ENCODE results near the gene ACSF3. TPM values are rescaled to one million over a fixed set of nuclear protein-coding genes. Genes with fewer than 3 reads are reported as not detected.
"Not testable (repeated sequence)": the region's sequence is repeated elsewhere in the genome, so short reads cannot be mapped to it uniquely, and the experiment has no call there.

The ACSF3 gene
- polyA plus RNA-seq, 3 donors, result 24.4 to 31.2 (median 30.6) TPM

DNA sequence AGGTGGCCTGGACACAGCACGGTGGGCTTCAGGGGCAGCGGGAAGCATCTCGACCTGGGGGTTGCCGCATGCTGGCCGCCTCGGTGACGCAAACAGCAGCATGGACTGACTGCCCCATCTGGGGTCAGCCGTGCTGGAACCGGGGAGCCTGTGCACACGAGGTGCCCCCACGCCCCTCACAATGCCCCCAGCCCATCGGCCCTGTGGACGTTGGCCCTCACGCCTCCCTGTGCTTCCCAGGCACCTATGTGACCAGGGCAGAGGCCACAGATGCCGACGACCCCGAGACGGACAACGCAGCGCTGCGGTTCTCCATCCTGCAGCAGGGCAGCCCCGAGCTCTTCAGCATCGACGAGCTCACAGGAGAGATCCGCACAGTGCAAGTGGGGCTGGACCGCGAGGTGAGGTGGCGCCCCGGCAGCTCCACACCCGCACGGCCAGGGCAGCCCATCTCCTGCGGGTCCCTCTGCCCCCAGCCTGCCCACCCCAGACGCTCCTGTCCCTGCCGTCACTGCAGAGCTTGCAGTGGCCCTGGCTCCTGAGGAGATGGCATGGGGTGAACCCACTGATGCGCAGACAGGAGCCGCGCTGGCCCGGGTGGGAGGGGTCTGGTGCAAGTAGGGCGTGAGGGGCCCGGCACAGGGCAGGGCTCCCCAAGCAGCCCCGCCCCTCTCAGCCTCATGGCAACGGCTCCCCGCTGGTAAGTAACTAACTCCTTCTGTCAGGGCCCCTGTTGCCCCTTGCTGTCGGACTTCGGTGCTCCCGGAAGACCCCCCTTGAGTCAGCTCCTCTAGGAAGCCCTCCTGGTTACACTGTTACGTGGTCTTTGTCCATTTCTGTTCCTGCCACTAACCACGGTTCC, 91.5 kb downstream of the ACSF3 start:
- DNase-seq (ENCODE audit: low read depth in 3 of 3, low spot score in 2 of 3), result no peak

DNA sequence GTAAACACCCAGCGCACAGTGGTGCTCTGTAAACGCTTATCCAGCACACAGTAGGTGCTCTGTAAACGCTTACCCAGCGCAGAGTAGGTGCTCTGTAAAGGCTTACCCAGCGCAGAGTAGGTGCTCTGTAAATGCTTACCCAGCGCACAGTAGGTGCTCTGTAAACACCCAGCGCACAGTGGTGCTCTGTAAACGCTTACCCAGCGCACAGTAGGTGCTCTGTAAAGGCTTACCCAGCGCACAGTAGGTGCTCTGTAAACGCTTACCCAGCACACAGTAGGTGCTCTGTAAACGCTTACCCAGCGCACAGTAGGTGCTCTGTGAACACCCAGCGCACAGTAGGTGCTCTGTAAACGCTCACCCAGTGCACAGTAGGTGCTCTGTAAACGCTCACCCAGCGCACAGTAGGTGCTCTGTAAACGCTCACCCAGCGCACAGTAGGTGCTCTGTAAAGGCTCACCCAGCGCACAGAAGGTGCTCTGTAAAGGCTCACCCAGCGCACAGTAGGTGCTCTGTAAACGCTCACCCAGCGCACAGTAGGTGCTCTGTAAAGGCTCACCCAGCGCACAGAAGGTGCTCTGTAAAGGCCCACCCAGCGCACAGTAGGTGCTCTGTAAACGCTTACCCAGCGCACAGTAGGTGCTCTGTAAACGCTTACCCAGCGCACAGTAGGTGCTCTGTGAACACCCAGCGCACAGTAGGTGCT, 92.4 kb downstream of the ACSF3 start:
- not testable (repeated sequence) for DNase-seq (ENCODE audit: low read depth in 3 of 3, low spot score in 2 of 3)

DNA sequence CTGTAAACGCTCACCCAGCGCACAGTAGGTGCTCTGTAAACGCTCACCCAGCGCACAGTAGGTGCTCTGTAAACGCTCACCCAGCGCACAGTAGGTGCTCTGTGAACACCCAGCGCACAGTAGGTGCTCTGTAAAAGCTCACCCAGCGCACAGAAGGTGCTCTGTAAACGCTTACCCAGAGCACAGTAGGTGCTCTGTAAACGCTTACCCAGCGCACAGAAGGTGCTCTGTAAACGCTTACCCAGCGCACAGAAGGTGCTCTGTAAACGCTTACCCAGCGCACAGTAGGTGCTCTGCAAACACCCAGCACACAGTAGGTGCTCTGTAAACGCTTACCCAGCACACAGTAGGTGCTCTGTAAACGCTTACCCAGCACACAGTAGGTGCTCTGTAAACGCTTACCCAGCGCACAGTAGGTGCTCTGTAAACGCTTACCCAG, 93.0 kb downstream of the ACSF3 start:
- not testable (repeated sequence) for DNase-seq (ENCODE audit: low read depth in 3 of 3, low spot score in 2 of 3)

DNA sequence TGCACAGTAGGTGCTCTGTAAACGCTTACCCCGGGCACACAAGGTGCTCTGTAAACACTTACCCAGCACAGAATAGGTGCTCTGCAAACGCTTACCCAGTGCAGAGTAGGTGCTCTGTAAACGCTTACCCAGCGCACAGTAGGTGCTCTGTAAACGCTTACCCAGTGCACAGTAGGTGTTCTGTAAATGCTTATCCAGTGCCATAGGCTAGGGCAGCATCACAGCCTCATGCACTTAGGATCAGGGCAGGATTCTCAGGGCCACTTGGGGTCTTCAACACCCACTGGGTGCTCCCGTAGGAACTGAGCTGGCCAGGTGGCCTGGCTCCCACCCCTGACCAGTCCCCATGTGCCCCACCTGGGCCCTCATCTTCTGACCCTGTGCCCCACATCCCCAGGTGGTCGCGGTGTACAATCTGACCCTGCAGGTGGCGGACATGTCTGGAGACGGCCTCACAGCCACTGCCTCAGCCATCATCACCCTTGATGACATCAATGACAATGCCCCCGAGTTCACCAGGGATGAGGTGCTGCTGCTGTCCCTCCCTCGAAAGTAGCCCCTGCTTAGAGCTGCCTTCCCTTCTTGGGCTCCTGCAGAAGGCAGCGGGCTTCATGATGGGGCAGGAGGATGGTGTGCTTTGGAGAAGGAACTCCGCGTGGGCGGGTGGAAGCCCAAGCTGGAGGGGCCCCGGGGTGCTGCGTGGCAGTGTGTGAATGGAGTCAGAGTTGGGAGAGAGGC, 93.5 kb downstream of the ACSF3 start:
- DNase-seq (ENCODE audit: low read depth in 3 of 3, low spot score in 2 of 3), result no peak

DNA sequence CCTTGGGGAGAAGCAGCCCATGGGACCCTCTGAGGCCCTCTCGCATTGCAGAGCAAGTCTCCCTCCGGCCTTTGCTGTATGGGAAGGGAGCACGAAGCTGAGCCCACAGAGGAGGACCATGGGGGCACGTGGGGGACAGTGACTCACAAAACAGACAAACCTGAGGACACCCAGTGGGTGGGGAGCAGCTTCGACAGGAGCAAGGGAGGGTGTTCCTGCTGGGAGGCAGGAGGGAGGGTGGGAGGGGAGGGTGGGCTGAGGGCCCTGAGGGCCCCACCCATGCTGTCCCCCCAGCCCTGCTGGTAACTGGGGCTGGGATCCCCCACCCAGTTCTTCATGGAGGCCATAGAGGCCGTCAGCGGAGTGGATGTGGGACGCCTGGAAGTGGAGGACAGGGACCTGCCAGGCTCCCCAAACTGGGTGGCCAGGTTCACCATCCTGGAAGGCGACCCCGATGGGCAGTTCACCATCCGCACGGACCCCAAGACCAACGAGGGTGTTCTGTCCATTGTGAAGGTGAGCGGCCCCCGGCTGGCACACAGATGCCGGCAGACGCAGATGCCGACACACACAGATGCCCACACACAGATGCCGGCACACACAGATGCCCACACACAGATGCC, 94.2 kb downstream of the ACSF3 start:
- no peak for DNase-seq (ENCODE audit: low read depth in 3 of 3, low spot score in 2 of 3)

DNA sequence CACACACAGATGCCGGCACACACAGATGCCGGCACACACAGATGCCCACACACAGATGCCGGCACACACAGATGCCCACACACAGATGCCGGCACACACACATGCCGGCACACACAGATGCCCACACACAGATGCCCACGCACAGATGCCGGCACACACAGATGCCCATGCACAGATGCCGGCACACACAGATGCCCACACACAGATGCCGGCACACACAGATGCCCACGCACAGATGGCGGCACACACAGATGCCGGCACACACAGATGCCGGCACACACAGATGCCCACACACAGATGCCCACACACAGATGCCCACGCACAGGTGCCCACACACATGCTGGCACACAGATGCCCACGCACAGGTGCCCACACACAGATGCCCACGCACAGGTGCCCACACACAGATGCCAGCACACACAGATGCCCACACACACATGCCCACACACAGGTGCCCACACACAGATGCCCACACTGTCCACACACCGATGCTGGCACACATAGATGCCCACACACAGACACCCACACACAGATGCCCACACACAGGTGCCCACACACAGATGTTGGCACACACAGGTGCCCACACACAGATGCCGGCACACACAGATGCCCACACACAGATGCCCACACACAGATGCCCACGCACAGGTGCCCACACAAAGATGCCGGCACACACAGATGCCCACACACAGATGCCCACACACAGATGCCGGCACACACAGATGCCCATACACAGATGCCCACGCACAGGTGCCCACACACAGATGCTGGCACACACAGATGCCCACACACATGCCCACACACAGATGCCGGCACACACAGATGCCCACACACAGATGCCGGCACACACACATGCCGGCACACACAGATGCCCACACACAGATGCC, 95.1 kb downstream of the ACSF3 start:
- not testable (repeated sequence) for DNase-seq (ENCODE audit: low read depth in 3 of 3, low spot score in 2 of 3)

DNA sequence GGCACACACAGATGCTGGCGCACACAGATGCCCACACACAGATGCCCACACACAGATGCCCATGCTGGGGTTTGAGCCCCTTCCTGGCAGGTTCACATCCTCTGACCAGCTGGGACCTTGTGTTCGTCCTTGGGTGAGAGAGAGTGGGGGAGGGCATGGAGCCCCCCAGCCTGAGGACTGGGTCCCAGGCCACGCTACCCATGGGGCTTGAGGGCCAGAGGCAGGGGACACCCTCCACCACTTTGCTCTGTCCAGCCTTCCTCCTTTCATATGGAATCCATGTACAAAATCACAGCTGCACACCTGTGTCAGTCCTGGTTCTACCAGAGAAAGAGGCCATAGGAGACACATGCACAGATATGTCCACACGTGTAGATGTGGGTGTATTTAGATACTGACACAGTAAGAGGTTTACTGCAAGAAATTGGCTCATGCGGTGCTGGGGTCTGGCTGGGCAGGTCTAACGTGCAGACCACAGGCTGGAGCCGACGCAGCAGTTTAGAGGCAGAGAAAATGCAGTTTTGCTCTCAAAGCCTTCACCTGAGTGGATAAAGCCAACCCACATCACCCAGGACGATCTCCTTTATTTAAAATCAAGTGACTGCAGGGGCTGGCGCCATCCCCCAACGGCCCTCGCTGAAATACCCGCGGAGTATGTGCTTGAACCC, 95.8 kb downstream of the ACSF3 start:
- DNase-seq (ENCODE audit: low read depth in 3 of 3, low spot score in 2 of 3), result no peak

DNA sequence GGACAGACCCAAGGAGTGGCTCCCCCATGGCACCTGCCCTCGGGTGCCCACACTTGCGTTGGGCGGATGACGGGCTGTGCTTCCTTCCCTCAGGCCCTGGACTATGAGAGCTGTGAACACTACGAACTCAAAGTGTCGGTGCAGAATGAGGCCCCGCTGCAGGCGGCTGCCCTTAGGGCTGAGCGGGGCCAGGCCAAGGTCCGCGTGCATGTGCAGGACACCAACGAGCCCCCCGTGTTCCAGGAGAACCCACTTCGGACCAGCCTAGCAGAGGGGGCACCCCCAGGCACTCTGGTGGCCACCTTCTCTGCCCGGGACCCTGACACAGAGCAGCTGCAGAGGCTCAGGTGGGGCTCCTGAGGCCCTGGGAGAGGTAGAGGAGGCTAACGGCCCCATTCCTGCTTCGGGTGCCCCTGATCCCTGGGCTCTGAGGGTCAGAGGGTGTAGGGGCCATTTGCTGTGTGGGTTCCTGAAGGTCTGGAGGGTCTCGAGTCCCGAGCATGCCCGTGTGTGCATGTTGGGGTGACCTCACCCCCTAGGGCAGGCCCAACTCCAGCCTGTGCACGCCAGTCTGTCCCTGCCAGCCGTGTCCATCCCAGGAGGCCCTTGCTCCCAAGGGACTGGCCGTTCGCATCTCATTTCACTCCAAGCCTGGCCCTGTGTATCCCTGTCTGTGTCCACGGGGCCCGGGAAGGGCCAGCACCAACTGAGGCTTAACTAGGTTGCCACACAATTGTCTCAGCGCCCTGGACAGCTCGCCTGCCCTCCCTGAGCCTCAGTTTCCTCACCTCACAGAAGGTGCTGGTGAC, 96.7 kb downstream of the ACSF3 start:
- DNase-seq (ENCODE audit: low read depth in 3 of 3, low spot score in 2 of 3), result no peak

DNA sequence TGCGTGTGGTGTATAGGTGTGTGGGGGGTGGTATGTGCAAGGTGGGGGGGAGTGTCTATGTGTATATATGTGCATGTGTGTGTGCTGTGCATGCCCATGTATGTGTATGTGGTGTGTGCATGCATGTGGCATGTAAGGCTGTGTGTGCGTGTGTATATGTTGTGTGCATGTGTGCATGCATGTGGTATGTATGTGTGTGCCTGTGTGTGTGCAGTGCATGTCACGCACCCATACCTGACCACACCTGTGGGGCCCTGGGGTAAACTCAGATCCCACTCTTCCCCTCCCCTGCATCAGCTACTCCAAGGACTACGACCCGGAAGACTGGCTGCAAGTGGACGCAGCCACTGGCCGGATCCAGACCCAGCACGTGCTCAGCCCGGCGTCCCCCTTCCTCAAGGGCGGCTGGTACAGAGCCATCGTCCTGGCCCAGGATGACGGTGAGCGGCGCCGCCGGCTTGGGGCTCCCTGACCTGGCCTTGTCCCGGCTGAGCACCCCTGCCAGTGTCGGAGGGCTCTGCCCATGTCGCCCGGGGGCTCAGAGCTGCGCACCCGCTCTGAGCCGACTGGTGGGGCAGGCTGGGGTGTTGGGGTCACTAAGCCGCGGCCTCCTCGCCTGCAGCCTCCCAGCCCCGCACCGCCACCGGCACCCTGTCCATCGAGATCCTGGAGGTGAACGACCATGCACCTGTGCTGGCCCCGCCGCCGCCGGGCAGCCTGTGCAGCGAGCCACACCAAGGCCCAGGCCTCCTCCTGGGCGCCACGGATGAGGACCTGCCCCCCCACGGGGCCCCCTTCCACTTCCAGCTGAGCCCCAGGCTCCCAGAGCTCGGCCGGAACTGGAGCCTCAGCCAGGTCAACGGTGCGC, 97.6 kb downstream of the ACSF3 start:
- DNase-seq (ENCODE audit: low read depth in 3 of 3, low spot score in 2 of 3), result no peak

DNA sequence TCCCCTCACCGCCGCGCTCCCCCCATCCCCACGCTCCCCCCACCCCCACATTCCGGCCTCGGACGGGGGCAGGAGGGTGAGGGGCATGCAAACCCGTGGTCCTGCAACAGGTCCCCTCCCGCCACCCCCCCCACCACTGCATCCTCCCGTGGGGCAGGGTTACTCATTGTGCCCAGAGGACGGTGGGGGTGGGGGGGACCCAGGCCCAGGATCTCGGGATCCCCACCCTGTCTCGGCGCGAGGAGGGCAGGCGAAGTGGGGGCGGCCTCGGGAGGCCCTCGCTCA, 98.2 kb downstream of the ACSF3 start:
- DNase-seq (ENCODE audit: low read depth in 3 of 3, low spot score in 2 of 3), result no peak

DNA sequence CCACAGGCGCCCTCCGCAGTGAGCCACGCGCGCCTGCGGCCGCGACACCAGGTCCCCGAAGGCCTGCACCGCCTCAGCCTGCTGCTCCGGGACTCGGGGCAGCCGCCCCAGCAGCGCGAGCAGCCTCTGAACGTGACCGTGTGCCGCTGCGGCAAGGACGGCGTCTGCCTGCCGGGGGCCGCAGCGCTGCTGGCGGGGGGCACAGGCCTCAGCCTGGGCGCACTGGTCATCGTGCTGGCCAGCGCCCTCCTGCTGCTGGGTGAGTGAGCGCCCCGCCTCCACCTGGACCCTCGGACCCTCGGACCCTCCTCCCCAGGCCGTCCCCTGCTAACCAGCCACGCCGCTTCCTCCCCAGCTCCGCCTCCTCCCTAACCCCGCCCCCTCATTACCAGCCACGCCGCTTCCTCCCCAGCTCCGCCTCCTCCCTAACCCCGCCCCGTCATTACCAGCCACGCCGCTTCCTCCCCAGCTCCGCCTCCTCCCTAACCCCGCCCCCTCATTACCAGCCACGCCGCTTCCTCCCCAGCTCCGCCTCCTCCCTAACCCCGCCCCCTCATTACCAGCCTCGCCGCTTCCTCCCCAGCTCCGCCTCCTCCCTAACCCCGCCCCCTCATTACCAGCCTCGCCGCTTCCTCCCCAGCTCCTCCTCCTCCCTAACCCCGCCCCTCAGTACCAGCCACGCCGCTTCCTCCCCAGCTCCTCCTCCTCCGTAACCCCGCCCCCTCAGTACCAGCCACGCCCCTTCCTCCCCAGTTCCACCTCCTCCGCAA, 98.7 kb downstream of the ACSF3 start:
- not testable (repeated sequence) for DNase-seq (ENCODE audit: low read depth in 3 of 3, low spot score in 2 of 3)

DNA sequence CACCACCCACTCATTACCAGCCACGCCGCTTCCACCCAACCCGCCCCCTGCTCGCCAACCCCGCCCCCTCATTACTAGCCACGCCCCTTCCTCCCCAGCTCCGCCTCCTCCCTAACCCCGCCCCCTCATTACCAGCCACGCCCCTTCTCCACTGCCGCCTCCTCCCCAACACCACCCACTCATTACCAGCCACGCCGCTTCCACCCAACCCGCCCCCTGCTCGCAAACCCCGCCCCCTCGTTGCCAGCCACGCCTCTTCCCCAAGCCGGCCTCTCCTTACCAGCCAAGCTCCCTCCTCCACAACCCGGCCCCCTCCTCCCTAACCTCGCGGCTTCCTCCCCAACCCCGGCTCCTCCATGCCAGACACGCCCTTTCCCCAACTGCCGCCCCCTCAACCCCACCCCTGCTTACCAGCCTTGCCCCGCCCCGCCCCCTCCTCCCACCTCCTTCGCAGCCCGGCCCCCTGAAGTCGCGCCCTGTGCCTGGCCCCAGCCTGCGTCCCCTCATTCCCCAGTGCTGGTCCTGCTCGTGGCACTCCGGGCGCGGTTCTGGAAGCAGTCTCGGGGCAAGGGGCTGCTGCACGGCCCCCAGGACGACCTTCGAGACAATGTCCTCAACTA, 99.4 kb downstream of the ACSF3 start:
- DNase-seq (ENCODE audit: low read depth in 3 of 3, low spot score in 2 of 3), result no peak

DNA sequence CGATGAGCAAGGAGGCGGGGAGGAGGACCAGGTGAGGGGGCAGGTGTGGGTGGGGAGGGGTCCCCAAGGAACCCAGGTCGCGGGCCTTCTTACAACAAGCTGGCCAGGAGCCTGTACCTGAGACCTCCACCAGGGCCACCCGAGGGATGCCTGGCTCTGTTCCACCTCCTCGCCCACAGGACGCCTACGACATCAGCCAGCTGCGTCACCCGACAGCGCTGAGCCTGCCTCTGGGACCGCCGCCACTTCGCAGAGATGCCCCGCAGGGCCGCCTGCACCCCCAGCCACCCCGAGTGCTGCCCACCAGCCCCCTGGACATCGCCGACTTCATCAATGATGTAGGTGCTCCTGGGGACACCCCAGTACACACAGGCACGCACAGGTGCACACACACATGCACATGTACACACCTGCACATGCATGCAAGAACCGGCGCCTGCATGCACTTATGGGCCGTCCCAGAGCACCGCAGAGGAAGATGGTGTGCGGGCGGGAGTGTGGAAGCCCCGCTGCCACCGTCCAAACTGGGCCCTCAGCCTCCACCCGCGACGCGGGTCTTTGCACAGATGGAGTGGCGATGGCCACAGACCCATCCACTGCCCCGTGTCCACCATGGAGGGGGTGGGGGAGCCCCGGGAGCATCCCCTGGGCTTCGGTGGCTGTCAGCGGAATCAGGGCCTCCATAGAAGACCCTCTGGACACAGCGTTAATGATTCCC, 100.1 kb downstream of the ACSF3 start:
- DNase-seq (ENCODE audit: low read depth in 3 of 3, low spot score in 2 of 3), result no peak

DNA sequence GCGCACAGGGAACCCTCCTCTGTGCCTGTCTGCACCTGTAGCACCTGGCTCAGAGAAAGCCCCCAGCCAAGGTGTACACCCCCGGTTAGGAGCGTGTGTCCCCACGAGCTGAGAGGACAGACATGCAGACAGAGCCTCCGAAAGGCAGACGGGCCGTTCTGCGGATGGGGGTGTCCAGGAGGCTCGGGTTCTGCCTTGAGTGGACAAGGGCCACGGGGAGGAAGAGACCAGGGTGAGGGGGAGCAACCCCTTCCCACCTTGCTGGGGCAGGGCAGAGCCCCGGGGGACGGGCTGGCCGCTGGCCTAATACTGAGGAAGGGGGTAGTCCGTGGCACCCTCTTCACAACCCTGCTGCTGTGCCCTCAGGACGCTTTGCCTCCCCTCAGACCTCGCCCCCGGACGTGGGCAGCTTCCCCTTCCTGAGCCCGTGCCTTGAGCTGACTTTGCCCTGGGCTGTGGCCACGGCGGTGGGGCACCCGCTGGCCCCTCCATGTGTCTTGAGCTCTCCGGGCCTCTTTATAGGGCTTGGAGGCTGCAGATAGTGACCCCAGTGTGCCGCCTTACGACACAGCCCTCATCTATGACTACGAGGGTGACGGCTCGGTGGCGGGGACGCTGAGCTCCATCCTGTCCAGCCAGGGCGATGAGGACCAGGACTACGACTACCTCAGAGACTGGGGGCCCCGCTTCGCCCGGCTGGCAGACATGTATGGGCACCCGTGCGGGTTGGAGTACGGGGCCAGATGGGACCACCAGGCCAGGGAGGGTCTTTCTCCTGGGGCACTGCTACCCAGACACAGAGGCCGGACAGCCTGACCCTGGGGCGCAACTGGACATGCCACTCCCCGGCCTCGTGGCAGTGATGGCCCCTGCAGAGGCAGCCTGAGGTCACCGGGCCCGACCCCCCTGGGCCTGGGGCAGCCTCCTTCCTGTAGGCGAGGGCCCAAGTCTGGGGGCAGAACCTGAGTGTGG, 101.0 kb downstream of the ACSF3 start:
- no peak for DNase-seq (ENCODE audit: low read depth in 3 of 3, low spot score in 2 of 3)
